Hematopoietic multipotent progenitor cell treated with erythropoietin and hydrocortisone succinate and interleukin-3 and kit ligand, for 8 days (in vitro differentiated cells): ENCODE measurements around the gene ANKRD11.
A peak's percentile ranks its signal among the peaks of the same experiment; 100 is the strongest.
"Not testable (repeated sequence)": the region's sequence is repeated elsewhere in the genome, so short reads cannot be mapped to it uniquely, and the experiment has no call there.

Source experiments
- DNase-seq: peaks from one replicate; pipeline ENCODE4 v3.0.0-alpha.2; 2015

Gene ANKRD11

GRCh38 chr16:89341697-89342694 lies 148.4 kb downstream of the ANKRD11 start:
- DNase-seq, result no peak

- no peak for DNase-seq
These were observed 149.1 kb downstream of the ANKRD11 start for GRCh38 chr16:89341279-89341678.

DNA sequence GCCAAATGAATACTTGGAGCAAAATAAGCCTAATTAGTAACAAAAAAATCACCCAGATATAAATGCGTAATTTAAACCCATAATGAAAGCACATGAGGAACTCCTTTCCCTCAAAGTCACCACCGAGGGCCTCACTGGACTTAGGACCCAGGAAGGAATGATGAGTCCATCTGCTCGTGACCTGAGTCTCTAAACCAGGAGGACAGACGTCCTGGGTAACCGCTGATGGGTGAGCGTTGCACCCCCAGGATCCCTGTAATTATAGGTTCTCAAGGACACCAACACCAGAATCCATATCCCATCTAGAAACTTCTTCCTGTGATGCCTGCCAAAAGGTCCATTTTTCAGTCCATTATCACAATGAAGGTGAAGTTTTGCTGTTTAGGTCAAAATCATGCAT lies 151.5 kb downstream of the ANKRD11 start:
- DNase-seq, result no peak

GRCh38 chr16:89337965-89338364 lies 152.4 kb downstream of the ANKRD11 start:
- DNase-seq, result no peak

DNA sequence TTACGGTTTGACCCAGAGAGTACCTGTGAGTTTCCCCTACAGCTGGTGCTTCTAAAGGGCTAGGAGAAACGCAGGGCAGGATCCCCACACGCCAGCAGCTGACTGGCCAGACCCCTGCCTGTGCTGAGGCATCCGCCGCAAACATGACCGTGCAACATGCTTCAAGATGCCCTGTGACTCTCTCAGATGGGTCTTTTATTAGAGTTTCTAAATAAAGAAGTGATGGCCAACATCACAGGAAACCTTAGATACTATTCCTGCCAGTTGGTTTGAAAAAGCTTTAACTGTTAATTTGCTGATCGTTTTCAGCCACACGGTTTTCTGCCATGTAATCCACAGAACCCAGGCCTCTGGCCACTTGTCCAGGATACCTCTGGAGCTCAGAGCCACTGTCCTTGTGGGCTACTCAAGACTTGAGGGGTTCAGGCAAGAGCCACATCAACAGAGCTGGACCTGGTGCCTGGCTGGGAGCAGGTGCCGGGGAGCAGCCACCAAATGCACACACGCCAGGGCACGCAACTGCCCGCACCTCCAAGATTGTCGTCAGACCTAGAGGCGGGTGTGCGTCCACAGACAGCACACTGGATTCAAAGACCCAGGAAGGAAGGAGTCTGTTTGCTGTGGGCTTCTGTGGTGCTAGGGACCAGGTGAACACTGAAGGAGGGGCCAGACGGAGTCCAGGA lies 154.4 kb downstream of the ANKRD11 start:
- no peak for DNase-seq

DNA sequence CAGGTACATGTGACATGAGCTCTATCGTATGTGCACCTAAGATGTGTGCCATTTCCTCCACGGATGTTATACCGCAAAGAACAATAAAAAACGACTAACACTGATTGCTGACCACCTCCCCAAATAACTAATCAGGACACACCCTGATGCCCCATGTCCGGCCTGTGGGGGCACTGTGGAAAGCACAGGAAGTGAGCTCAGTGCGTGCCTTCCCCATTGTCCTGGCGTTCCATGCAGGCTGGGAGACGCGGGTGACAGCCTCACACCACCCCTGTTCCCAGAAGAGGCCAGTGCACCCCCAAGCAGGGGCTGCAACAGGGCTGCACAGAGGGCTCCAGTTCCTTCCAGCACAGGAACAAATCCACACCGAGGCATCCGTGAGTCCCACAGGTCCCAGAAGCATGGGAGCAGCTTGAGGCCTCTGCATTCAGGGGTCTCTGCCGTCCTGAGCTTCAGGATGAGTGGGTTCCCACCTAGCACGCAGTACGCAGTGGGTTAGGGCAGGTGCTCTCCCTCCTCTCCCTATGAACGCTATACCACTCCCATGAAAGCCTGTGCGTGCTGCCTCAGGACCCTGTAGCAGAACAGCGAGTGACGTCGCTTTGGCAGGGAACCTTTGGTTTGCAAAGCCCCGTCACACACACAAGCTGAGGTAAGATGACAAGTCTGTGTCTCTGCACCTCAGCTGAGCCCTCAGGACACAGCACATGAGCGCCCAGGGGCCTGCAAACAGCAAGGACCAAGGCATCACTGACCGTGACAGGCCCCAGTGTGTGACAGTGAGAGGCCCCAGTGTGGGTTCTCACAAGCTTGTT lies 155.2 kb downstream of the ANKRD11 start:
- DNase-seq, result no peak

DNA sequence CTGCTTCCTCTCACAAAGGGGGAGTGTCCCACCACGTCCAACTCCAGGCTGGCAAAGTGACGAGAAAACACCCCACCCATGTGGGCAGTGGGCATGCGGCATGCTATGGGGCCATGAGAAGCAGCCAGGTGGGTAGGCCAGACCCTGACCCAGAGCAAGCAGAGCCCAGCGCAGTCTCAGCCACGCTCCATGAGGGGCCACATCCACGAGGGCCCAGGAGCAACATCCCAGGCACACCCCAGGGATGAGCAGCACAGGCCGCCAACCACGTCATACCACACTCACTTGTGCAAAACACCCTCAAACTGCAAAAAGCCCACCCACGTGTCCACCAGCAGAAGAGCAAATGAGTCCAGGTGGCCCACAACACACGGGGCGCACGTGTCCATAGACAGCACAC lies 155.9 kb downstream of the ANKRD11 start:
- no peak for DNase-seq

GRCh38 chr16:89334050-89334449 lies 156.3 kb downstream of the ANKRD11 start:
- no peak for DNase-seq

DNA sequence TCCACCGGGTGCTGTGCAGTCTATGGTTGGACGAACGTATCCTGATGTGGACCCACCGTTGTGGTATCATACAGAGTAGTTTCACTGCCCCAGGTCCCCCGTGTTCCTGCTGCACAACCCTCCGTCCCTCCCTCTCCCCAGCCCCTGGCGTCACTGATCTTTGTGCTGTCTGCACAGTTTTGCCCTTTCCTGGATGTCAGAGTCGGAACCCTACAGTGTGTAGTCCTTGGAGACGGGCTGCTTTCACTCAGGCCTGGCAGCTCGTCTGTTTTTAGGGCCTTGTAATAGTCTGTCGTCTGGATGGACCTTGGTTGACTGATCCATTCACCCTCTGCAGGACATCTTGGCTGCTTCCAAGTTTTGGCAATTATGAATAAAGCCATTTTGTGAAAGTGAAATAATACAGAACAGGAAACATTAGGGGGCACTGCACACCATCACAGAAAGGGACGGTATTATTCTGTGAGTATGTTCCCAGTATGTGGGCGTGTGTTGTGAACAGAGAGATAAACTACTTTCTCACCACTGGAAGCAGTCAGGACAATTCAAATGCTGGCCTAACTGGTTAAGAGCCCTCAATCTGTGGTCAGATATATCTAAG lies 156.9 kb downstream of the ANKRD11 start:
- peak; percentile 92 for DNase-seq

- no peak for DNase-seq
These were observed 157.5 kb downstream of the ANKRD11 start for GRCh38 chr16:89332902-89333245.

- no peak for DNase-seq
These were observed 158.0 kb downstream of the ANKRD11 start for GRCh38 chr16:89332243-89332901.

GRCh38 chr16:89331371-89332109 lies 158.8 kb downstream of the ANKRD11 start:
- no peak for DNase-seq

- DNase-seq, result no peak
These were observed 160.0 kb downstream of the ANKRD11 start for GRCh38 chr16:89330177-89330856.

- not testable (repeated sequence) for DNase-seq
These were observed 160.6 kb downstream of the ANKRD11 start for GRCh38 chr16:89329830-89330176.

DNA sequence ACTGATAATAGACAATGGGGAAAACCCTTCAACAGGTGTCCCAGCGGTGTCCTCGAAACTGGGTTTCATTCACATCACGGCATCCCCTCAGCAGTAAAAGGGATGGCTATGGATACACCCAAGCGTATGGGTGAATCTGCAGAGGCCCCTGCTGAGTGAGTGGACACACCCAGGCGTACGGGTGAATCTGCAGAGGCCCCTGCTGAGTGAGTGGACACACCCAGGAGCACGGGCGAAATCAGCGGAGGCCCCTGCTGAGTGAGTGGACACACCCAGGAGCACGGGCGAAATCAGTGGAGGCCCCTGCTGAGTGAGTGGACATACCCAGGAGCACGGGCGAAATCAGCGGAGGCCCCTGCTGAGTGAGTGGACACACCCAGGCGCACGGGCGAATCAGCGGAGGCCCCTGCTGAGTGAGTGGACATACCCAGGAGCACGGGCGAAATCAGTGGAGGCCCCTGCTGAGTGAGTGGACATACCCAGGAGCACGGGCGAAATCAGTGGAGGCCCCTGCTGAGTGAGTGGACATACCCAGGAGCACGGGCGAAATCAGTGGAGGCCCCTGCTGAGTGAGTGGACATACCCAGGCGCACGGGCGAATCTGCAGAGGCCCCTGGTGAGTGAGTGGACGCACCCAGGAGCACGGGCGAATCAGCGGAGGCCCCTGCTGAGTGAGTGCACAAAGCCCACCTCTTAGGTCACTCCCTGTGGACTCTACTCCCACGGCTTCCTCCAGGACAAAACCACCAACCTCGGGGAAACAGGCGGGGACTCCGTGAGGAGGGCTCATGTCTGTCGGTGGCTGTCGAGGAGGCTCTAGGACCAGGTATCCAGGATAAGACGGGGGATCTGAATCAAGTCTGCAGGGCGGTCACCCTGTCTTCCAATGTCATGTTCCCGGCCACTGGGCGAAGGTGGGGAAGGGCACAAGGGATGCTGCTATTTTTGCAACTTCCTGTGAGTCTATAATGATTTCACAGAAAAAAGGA lies 161.7 kb downstream of the ANKRD11 start:
- not testable (repeated sequence) for DNase-seq

DNA sequence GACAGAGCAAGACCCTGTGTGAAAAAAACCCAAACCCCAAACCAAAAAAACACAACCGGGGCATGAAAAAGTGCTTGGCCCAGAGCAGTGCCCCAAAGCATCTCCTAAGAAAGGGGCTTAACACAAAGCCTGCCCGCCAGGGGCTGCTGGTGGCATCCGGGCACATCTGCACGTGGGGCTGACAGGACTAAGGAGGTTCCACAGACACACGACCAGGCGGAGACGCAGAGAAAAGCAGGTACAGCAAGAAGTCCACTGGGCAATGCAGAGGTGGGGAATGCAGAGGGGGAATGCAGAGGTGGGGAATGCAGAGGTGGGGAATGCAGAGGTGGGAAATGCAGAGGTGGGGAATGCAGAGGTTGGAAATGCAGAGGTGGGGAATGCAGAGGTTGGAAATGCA lies 163.6 kb downstream of the ANKRD11 start:
- no peak for DNase-seq

DNA sequence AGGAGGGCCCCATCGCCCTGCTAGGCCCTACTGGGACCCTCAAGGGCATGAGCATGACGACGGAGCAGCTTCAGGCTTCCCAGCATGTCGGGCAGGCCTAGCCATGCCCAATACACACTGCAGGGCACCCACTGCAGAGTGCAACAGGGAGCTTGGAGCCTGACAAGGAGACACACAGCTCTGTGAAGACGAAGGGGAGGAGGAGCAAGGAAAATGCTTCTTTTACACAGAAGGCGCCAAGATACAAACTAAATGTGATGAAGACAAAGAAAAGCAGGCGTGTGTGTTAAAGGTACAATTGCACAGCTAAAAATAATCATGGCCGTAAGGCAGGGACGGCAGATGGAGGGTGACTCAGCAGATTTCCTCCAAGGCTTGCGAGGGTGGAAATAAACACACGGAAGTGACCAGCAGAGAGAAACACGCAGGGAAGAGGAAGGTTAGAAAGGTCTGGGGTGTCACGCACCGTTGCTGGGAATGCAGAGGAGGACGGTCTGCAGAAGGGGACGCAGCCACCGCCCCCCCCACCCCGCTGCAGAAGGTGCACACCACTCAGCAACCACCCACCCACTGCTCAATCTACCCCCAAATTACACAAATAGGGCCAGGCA lies 164.4 kb downstream of the ANKRD11 start:
- peak; percentile 82 for DNase-seq

- DNase-seq, result no peak
These were observed 166.0 kb downstream of the ANKRD11 start for GRCh38 chr16:89324056-89325010.
